ENCODE data around the gene CASR.

CASR gene

DNA sequence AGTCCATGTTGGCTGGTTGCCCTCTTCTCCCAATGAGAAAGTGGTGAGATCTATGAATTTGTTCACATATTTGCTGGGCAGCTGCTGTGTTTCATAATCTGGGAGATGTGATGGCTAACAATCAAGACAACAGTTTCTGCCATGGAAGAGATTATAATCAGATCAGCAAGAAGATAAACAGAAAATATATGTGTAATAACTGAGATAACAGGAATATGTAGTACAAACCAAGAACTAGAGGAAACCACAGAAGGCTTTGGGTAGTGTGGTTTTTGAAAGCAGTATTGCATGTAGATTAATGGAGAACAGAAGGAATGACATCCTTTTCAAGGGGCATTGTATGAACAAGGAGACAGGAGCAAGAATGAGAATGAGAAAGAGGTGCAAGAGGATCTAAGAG, 129.4 kb downstream of the CASR start:
- no peak for DNase-seq

DNA sequence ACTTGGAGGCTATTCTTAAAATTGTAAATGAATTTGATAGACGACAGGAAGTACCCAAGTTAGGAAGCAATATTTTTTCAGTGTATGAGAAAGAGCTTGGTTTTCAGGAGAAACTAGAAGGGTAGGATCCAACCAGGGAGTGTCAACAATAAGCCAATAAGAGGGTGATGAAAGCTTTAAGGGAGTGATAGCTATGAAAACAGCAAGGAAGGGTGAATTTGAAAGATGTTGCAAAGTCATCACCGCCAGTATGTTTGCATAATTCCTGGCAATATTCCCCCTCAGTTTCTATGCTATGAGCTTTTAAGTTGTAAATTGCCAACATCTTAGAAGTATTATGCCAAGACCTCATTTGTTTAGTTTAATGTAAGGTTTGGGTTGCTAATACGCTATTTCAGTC, 129.8 kb downstream of the CASR start:
- DNase-seq = no peak

DNA sequence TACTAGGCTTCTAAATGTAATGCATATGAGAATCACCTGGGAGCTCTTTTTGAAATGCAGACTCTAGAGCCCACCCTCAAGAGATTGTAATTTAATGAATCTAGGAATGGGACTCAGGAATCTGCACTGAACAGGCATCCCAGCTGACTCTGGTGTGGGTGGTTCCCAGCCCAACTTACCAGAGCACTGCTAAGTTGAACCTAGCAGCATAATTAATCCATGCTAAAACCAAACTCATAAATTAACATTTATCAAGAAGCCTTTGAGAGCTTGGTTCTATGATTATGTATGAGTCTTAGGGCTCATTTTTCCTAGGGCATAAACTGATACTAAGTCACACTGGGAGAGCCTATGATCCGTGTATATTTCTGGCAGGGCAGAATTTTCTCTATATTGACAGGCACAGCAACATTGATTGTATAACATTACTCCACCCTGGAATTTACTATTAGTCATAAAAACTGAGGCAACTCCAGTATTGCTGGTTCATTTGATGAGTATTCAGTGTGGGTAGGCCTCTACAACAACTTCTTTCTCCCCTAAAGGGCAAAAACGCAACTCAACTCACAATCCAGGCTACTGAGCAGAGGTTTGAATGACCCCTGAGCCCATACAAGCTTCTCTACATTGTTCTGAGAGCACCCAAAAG, 130.9 kb downstream of the CASR start:
- DNase-seq = no peak

DNA sequence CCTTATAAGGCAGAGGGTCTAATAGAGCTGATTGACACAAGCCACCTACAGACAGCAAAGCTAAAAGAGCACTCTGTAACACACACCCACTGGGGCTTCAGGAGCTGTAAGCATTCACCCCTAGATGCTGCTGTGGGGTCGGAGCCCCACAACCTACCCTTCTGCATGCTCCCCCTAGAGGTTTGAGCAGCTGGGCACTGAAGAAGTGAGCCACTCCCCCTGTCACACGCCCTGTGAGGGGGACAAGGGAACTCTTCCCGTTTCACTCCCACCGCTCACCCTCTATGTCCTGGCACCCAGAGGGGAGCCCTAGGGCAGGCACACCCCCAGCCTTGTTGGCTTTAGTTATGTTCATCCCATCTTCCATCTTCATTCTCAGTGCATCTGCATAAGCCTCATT, 132.2 kb downstream of the CASR start:
- DNase-seq = no peak

DNA sequence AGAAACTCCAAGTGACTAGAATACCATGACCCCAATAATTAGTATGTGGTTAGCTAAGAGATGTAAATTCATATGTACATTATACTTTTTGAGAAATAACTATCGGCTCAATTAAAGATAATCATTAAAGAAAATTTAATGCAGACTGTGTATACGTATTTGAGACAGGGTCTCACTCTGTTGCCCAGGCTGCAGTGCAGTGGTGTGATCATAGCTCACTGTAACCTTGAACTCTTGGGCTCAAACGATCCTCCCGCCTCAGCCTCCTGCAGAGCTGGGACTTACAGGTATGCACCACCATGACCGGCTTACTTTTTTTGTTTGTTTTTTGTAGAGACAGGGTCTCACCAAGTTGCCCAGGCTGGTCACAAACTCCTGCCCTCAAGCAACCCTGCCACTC, 132.9 kb downstream of the CASR start:
- DNase-seq = no peak

DNA sequence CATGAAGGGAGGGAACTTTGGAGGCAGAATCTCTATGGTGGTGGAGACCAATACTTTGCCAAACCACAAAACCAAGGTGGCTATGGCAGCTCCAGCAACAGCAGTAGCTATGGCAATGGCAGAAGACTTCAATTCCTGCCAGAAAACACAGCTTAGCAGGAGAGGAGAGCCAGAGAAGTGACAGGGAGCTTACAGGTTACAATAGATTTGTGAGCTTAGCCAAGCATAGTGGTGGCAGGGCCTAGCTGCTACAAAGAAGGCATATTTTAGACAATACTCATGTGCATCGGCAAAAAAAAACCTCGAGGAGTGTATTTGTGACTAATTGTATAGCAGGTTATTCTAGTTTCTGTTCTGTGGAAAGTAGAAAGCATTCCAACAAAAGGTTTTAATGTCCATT, 135.2 kb downstream of the CASR start:
- DNase-seq = no peak

DNA sequence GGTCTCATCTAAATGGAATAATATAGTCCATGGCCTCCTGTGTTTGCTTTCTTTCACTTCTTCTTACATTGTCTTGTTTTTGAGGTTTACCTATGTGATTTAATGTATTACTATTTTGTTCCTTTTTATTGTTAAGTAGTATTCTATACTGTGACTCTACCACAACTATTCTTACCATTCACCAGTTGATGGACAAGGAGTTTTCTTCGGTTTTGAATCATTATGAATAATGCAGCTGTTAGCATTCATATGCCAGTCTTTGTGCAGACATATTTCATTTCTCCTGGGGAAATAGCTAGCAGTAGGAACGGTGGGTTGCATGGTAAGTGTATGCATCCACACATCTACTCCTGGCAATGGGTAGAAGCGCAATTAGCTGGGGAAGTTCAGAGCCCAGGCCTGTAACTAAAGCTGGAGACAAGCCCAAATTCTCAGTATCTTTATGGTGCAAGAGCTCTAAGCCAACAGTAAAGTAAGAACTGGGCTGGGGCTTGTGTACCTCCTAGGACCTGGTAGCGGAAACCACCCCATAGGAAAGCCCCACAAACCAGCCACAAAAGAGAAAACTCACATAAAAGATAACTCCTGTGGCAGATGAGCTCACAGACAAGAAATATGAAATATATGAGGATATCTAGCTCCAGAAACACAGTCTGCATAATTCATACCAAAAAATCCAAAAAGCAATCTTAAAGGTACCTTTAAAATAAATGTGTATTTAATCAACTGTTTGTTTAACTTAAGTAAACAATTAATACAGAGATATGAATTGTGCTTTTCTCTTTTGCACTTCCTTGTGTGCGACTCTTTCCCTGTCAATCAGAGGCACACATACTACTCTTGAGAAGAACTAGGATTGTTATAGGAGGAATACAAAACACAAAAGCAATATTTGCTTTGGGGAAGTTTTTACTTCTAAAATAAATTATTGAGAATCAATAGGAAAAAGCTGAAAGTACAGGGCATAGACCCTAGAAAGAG, 138.9 kb downstream of the CASR start:
- DNase-seq = no peak

- no peak for DNase-seq
These were observed 141.4 kb downstream of the CASR start, which contains the start of gene CSTA for GRCh38 chr3:122324871-122325323. TSS of gene CSTA (plus strand) at chr3:122325248. CDS start at chr3:122325293, 45 bp downstream.

GRCh38 chr3:122325769-122326168, 142.3 kb downstream of the CASR start:
- DNase-seq = no peak

DNA sequence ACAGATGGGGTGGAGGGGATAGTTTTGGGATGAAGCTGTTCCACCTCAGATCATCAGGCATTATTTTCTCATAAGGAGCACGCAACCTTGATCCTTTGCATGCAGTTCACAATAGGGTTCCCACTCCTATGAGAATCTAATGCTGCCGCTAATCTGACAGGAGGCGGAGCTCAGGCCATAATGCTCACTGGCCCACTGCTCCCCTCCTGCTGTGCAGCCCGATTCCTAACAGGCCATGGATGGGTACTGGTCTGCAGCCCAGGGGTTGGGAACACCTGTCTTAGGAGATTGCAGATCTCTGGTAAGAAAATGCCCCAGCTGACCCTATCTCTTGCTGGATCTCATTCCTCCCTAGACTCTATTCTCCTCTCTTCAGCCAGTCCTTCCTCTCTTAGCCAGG, 148.4 kb downstream of the CASR start:
- DNase-seq = no peak

DNA sequence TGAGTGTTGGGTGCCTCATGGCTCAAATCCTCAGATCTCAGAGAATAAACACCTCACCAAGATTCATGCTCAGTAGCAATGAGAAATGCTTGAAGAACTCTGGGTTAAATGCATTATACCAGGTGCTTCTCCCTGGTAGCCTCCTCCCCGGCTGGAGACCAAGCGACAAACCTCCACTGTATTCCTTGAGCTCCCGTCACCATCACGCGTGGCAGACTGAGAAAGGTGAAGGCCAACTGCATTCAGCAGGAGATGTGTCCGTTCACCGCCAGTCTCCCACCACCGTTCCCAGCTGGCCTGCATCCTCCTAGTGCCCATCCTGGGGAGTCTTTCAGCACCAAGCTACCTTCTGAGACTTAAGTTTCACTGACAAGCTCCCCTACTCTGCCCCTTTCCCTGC, 149.1 kb downstream of the CASR start:
- DNase-seq = no peak

All from NCI-H774 (cell line).